ENCODE data around the gene IFI44.
A peak's percentile ranks its signal among the peaks of the same experiment; 100 is the strongest.

The IFI44 gene

GRCh38 chr1:78633209-78633608 is 16.4 kb upstream of the IFI44 start:
- peaks cover 24% of the 10 kb centered on the region for H3K36me3 Mint-ChIP-seq

GRCh38 chr1:78640462-78640861 is 9.2 kb upstream of the IFI44 start:
- Mint-ChIP-seq H3K27ac (no peak overlapping the region), H3K4me1 (peaks cover 20% of the 10 kb centered on the region), H3K36me3 (peaks cover 35% of the 10 kb centered on the region), H3K4me3 (no peak overlapping the region), H3K27me3 (no peaks in the 10 kb centered on the region), H3K9me3 (no peaks in the 10 kb centered on the region)

More at GRCh38 chr1:78633209-78633608, 16.4 kb upstream of the IFI44 start:
- Mint-ChIP-seq H3K4me3 (no peak overlapping the region), H3K27me3 (no peaks in the 10 kb centered on the region), H3K9me3 (peaks cover 7% of the 10 kb centered on the region), H3K4me1 (peaks cover 15% of the 10 kb centered on the region), H3K27ac (no peak overlapping the region)

GRCh38 chr1:78641558-78641957 is 8.1 kb upstream of the IFI44 start:
- H3K9me3 Mint-ChIP-seq: no peaks in the 10 kb centered on the region
- H3K4me3 Mint-ChIP-seq: no peak overlapping the region
- H3K27ac Mint-ChIP-seq: no peak overlapping the region
- peaks cover 33% of the 10 kb centered on the region for H3K36me3 Mint-ChIP-seq
- peaks cover 31% of the 10 kb centered on the region for H3K4me1 Mint-ChIP-seq
- no peaks in the 10 kb centered on the region for H3K27me3 Mint-ChIP-seq

GRCh38 chr1:78645723-78646122 is 3.9 kb upstream of the IFI44 start:
- Mint-ChIP-seq H3K4me3 (no peak overlapping the region), H3K27ac (no peak overlapping the region), H3K27me3 (no peaks in the 10 kb centered on the region), H3K36me3 (peaks cover 35% of the 10 kb centered on the region), H3K9me3 (peaks cover 9% of the 10 kb centered on the region), H3K4me1 (peaks cover 65% of the 10 kb centered on the region)

- peaks cover 9% of the 10 kb centered on the region for H3K9me3 Mint-ChIP-seq
- no peak overlapping the region for H3K27ac Mint-ChIP-seq
- H3K4me3 Mint-ChIP-seq: no peak overlapping the region
- peaks cover 78% of the 10 kb centered on the region for H3K4me1 Mint-ChIP-seq
- H3K27me3 Mint-ChIP-seq: no peaks in the 10 kb centered on the region
- H3K36me3 Mint-ChIP-seq: peaks cover 25% of the 10 kb centered on the region
Observed at GRCh38 chr1:78647238-78647637, 2.4 kb upstream of the IFI44 start.

GRCh38 chr1:78650114-78650660 is 556 bp downstream of the IFI44 start:
- H3K4me1 Mint-ChIP-seq: peaks cover 84% of the 10 kb centered on the region
- peak overlapping the region; percentile 87 for H3K27ac Mint-ChIP-seq

GRCh38 chr1:78651241-78651640 is 1.6 kb downstream of the IFI44 start:
- Mint-ChIP-seq H3K4me1 (peaks cover 83% of the 10 kb centered on the region), H3K27me3 (no peaks in the 10 kb centered on the region), H3K9me3 (peaks cover 9% of the 10 kb centered on the region), H3K27ac (peak overlapping the region; percentile 87), H3K36me3 (peaks cover 14% of the 10 kb centered on the region), H3K4me3 (peak overlapping the region; percentile 92)

More at GRCh38 chr1:78650114-78650660, 556 bp downstream of the IFI44 start:
- Mint-ChIP-seq H3K4me3 (peak overlapping the region; percentile 92), H3K9me3 (peaks cover 9% of the 10 kb centered on the region), H3K36me3 (peaks cover 12% of the 10 kb centered on the region), H3K27me3 (no peaks in the 10 kb centered on the region)

GRCh38 chr1:78652019-78652560 is 2.5 kb downstream of the IFI44 start:
- Mint-ChIP-seq H3K4me1 (peaks cover 77% of the 10 kb centered on the region), H3K36me3 (peaks cover 17% of the 10 kb centered on the region), H3K27me3 (no peaks in the 10 kb centered on the region), H3K4me3 (peak overlapping the region; percentile 92), H3K9me3 (peaks cover 9% of the 10 kb centered on the region), H3K27ac (peak overlapping the region; percentile 76)

GRCh38 chr1:78658901-78659300 is 9.3 kb downstream of the IFI44 start:
- H3K27ac Mint-ChIP-seq: peak overlapping the region; percentile 14
- H3K4me1 Mint-ChIP-seq: peaks cover 52% of the 10 kb centered on the region

GRCh38 chr1:78663923-78664322 is 14.3 kb downstream of the IFI44 start:
- no peaks in the 10 kb centered on the region for H3K27me3 Mint-ChIP-seq
- H3K27ac Mint-ChIP-seq: peak overlapping the region; percentile 44
- peaks cover 16% of the 10 kb centered on the region for H3K36me3 Mint-ChIP-seq
- H3K4me1 Mint-ChIP-seq: peaks cover 17% of the 10 kb centered on the region
- H3K4me3 Mint-ChIP-seq: no peak overlapping the region
- H3K9me3 Mint-ChIP-seq: no peaks in the 10 kb centered on the region

More at GRCh38 chr1:78658901-78659300, 9.3 kb downstream of the IFI44 start:
- H3K9me3 Mint-ChIP-seq: no peaks in the 10 kb centered on the region
- no peak overlapping the region for H3K4me3 Mint-ChIP-seq
- peaks cover 33% of the 10 kb centered on the region for H3K36me3 Mint-ChIP-seq
- H3K27me3 Mint-ChIP-seq: no peaks in the 10 kb centered on the region

GRCh38 chr1:78664763-78665162 is 15.1 kb downstream of the IFI44 start:
- H3K27me3 Mint-ChIP-seq: no peaks in the 10 kb centered on the region
- no peak overlapping the region for H3K27ac Mint-ChIP-seq
- H3K4me3 Mint-ChIP-seq: no peak overlapping the region
- H3K4me1 Mint-ChIP-seq: peaks cover 10% of the 10 kb centered on the region
- no peaks in the 10 kb centered on the region for H3K9me3 Mint-ChIP-seq
- H3K36me3 Mint-ChIP-seq: peaks cover 10% of the 10 kb centered on the region

GRCh38 chr1:78665809-78666208 is 16.2 kb downstream of the IFI44 start:
- H3K4me3 Mint-ChIP-seq: no peak overlapping the region
- H3K36me3 Mint-ChIP-seq: peaks cover 8% of the 10 kb centered on the region
- H3K4me1 Mint-ChIP-seq: peaks cover 5% of the 10 kb centered on the region
- H3K9me3 Mint-ChIP-seq: no peaks in the 10 kb centered on the region
- no peak overlapping the region for H3K27ac Mint-ChIP-seq
- no peaks in the 10 kb centered on the region for H3K27me3 Mint-ChIP-seq

GRCh38 chr1:78667939-78668338 is 18.3 kb downstream of the IFI44 start:
- Mint-ChIP-seq H3K9me3 (no peaks in the 10 kb centered on the region), H3K36me3 (peaks cover 3% of the 10 kb centered on the region), H3K27ac (no peak overlapping the region), H3K4me3 (no peak overlapping the region), H3K4me1 (peaks cover 13% of the 10 kb centered on the region), H3K27me3 (no peaks in the 10 kb centered on the region)

- peaks cover 3% of the 10 kb centered on the region for H3K36me3 Mint-ChIP-seq
- H3K27me3 Mint-ChIP-seq: no peaks in the 10 kb centered on the region
- no peak overlapping the region for H3K27ac Mint-ChIP-seq
- H3K9me3 Mint-ChIP-seq: no peaks in the 10 kb centered on the region
- H3K4me1 Mint-ChIP-seq: peaks cover 10% of the 10 kb centered on the region
- H3K4me3 Mint-ChIP-seq: no peak overlapping the region
Observed at GRCh38 chr1:78668427-78668826, 18.8 kb downstream of the IFI44 start.

- Mint-ChIP-seq H3K9me3 (no peaks in the 10 kb centered on the region), H3K36me3 (no peaks in the 10 kb centered on the region), H3K4me1 (peaks cover 8% of the 10 kb centered on the region), H3K4me3 (no peak overlapping the region), H3K27ac (no peak overlapping the region), H3K27me3 (no peaks in the 10 kb centered on the region)
Observed at GRCh38 chr1:78672428-78672827, 22.8 kb downstream of the IFI44 start.

GRCh38 chr1:78673120-78673519 is 23.5 kb downstream of the IFI44 start:
- H3K4me3 Mint-ChIP-seq: no peak overlapping the region
- no peak overlapping the region for H3K27ac Mint-ChIP-seq
- H3K36me3 Mint-ChIP-seq: no peaks in the 10 kb centered on the region
- peaks cover 12% of the 10 kb centered on the region for H3K4me1 Mint-ChIP-seq
- H3K27me3 Mint-ChIP-seq: no peaks in the 10 kb centered on the region
- no peaks in the 10 kb centered on the region for H3K9me3 Mint-ChIP-seq

Data from activated naive CD4-positive, alpha-beta T cell treated with anti-CD3 and anti-CD28 coated beads, Interleukin-2, amount 50 U/mL, for 24 hours (primary cell).